GM12878 (cell line): ENCODE measurements around the gene SLC5A10. TPM values are rescaled to one million over a fixed set of nuclear protein-coding genes. Genes with fewer than 3 reads are reported as not detected.

ENCODE experiments used
- ATAC-seq: fragments of 200-7000 bp; cut with Tn5 transposase; 3 replicates; pipeline ENCODE4 v1.9.1; 2020; ENCODE audit warnings: mild to moderate bottlenecking, moderate library complexity
- BruUV-seq: library from RNA; stranded (reverse); fragments of 400-500 nt; replicated peaks from 2 replicates; lab custom pipeline; 2021; lab: Mats Ljungman, UMichigan
- CTCF ChIA-PET: fragments of 300-600 bp; sonication (Branson Sonifier 250); formaldehyde crosslinking; extraction: SDS; loops from one replicate; lab custom pipeline; 2021; ENCODE audit warnings: inconsistent platforms; lab: Yijun Ruan, JAX
- POLR2A ChIA-PET: fragments of 350-600 bp; formaldehyde crosslinking; extraction: SDS; loops from one replicate; lab custom pipeline; 2021; ENCODE audit warnings: inconsistent platforms; lab: Charles Lee
- RAD21 ChIA-PET: fragments of 300-600 bp; sonication (Branson Sonifier 250); formaldehyde crosslinking; loops from one replicate; lab custom pipeline; 2023; ENCODE audit warnings: antibody characterized with exemption; ENCODE audit not compliant: unreplicated experiment; lab: Charles Lee
- SMC1A ChIA-PET: fragments of 300-600 bp; sonication (Branson Sonifier 250); formaldehyde crosslinking; loops from one replicate; lab custom pipeline; 2023; ENCODE audit not compliant: unreplicated experiment, uncharacterized antibody; lab: Charles Lee
- DNase-seq: peaks from one replicate; pipeline ENCODE4 v3.0.0-alpha.2; 2011; ENCODE audit warnings: low read depth, low spot score
- FAIRE-seq: peaks from 3 replicates; lab custom pipeline; 2011; peaks lifted over from hg19 to GRCh38; lab: Jason Lieb, UNC
- H2AFZ ChIP-seq: 2 replicates; pipeline ENCODE4 v1.6.0; 2011; ENCODE audit warnings: low read depth, low read length, control low read depth; ENCODE audit not compliant: control insufficient read depth
- H3K27ac ChIP-seq: 2 replicates; pipeline ENCODE4 v1.5.1; 2011; ENCODE audit warnings: control low read depth; ENCODE audit not compliant: control insufficient read depth, insufficient read depth
- H3K27me3 ChIP-seq, 2 experiments: replicated peaks in 1 of 2; 2 replicates each; pipeline versions ENCODE4 v1.6.0 to v1.6.1; 2011; ENCODE audit warnings: low read length in 1 of 2; ENCODE audit not compliant: control insufficient read depth in 2 of 2, insufficient read depth in 2 of 2
- H3K36me3 ChIP-seq, 2 experiments: 2 replicates each; pipeline ENCODE4 v1.5.1; 2011; ENCODE audit warnings: low read length in 1 of 2; ENCODE audit not compliant: control insufficient read depth in 2 of 2, insufficient read depth in 2 of 2
- H3K4me1 ChIP-seq: 2 replicates; pipeline ENCODE4 v1.6.1; 2011; ENCODE audit warnings: mild to moderate bottlenecking, low read length, moderate library complexity, mixed read lengths; ENCODE audit not compliant: control insufficient read depth, insufficient read depth
- H3K4me2 ChIP-seq: 2 replicates; pipeline ENCODE4 v1.6.0; 2011; ENCODE audit warnings: control low read depth; ENCODE audit not compliant: control insufficient read depth, insufficient read depth
- H3K4me3 ChIP-seq: fragments of 200-600 bp; sonication (generic); 2 replicates; pipeline ENCODE4 v1.5.1; 2016
- H3K79me2 ChIP-seq: 2 replicates; pipeline ENCODE4 v1.6.0; 2011; ENCODE audit warnings: low read length; ENCODE audit not compliant: control insufficient read depth, insufficient read depth
- H3K9ac ChIP-seq: 2 replicates; pipeline ENCODE4 v1.8.0; 2011; ENCODE audit warnings: low read length, control low read depth, mixed read lengths; ENCODE audit not compliant: control insufficient read depth, insufficient read depth
- H3K9me3 ChIP-seq: replicated peaks from 3 replicates; pipeline ENCODE4 v1.5.1; 2011; ENCODE audit warnings: mild to moderate bottlenecking, low read length; ENCODE audit not compliant: control insufficient read depth, insufficient read depth
- H4K20me1 ChIP-seq: 2 replicates; pipeline ENCODE4 v1.6.0; 2011; ENCODE audit not compliant: control insufficient read depth, insufficient read depth
- ATF7 ChIP-seq: fragments of 450-650 bp; IDR thresholded peaks from 2 replicates; pipeline ENCODE4 v1.6.1; 2016; ENCODE audit warnings: low read depth, mild to moderate bottlenecking
- CBFB ChIP-seq: IDR thresholded peaks from 2 replicates; pipeline ENCODE4 v1.6.1; 2016; ENCODE audit warnings: antibody characterized with exemption, low read depth
- MEF2A ChIP-seq: IDR thresholded peaks from 2 replicates; pipeline ENCODE4 v1.6.1; 2011; ENCODE audit warnings: low read depth, mild to moderate bottlenecking, low read length, moderate library complexity; ENCODE audit not compliant: insufficient read depth
- MEF2B ChIP-seq: fragments of 450-650 bp; IDR thresholded peaks from 2 replicates; pipeline ENCODE4 v1.6.1; 2018; ENCODE audit warnings: mild to moderate bottlenecking, moderate library complexity; ENCODE audit not compliant: partially characterized antibody, poor library complexity, severe bottlenecking
- PKNOX1 ChIP-seq: fragments of 450-650 bp; IDR thresholded peaks from 2 replicates; pipeline ENCODE4 v1.6.1; 2016; ENCODE audit warnings: mild to moderate bottlenecking
- POLR2A ChIP-seq: IDR thresholded peaks from 2 replicates; pipeline ENCODE4 v1.6.1; 2011; ENCODE audit warnings: low read depth, mild to moderate bottlenecking, low read length
- RUNX3 ChIP-seq: IDR thresholded peaks from 2 replicates; pipeline ENCODE4 v1.6.1; 2012; ENCODE audit warnings: low read length, inconsistent platforms
- SMAD1 ChIP-seq: fragments of 450-650 bp; IDR thresholded peaks from 2 replicates; pipeline ENCODE4 v1.6.1; 2018; ENCODE audit warnings: mild to moderate bottlenecking, low read depth; ENCODE audit not compliant: partially characterized antibody
- SUZ12 ChIP-seq: fragments of 200-600 bp; sonication (generic); IDR thresholded peaks from one replicate; pipeline ENCODE4 v1.6.1; 2018; ENCODE audit warnings: antibody characterized with exemption, mild to moderate bottlenecking; ENCODE audit not compliant: unreplicated experiment
- WGBS: methylation state at CpG from one replicate; pipeline ENCODE4 v1.1.6; 2016; ENCODE audit warnings: low lambda C conversion rate; ENCODE audit not compliant: insufficient replicate concordance, insufficient coverage; ENCODE audit errors: missing lambda C conversion rate; 5-methylcytosine and 5-hydroxymethylcytosine counted together
- in situ Hi-C: fragments of 300-500 bp; cut with MboI; formaldehyde crosslinking; loops from 9 replicates; pipeline ENCODE4 v1.14.3; 2018; ENCODE audit warnings: mixed read lengths
- intact Hi-C: fragments of 100-400 bp; cut with micrococcal nuclease; formaldehyde crosslinking; loops from one replicate; pipeline ENCODE4 v1.14.2; 2022; ENCODE audit not compliant: unreplicated experiment
- polyA plus RNA-seq, 11 experiments: library from polyadenylated mRNA; depleted of rRNA in 4 of 11; unstranded in 6 of 11; stranded (reverse) in 5 of 11; fragments of >200 nt; fragmentation: Nextera tagmentation in 4 of 11; fragmentation: Illumina TruSeq in 1 of 11; extraction: Ambion mirVana in 4 of 11; extraction: Trizol in 1 of 11; gene quantifications; 1 replicate in 1 of 11; 2 replicates in 10 of 11; pipeline versions ENCODE4 v1.2.1 to v1.2.3, GENCODE V29; 2011 to 2016; ENCODE audit warnings: inconsistent platforms in 2 of 11, missing spikeins in 2 of 11, low read depth in 1 of 11
- total RNA-seq, 4 experiments: library from RNA; depleted of rRNA in 3 of 4; stranded (reverse); fragments of >200 nt in 3 of 4; fragmentation: Illumina TruSeq in 1 of 4; extraction: Trizol in 1 of 4; gene quantifications; 2 replicates each; pipeline versions ENCODE4 v1.2.1 to v1.2.3, GENCODE V29; 2013 to 2021

Gene SLC5A10
- total and polyA plus RNA-seq, 10 of the 15 experiments (the other 5 are each of a cell fraction or from before 2014, with no cell fraction given): under 0.01 to 0.18 (median 0.07) TPM; not detected in 4

GRCh38 chr17:19022747-19023146, 70.8 kb downstream of the SLC5A10 start:
- in situ Hi-C loops (no loop called here), intact Hi-C loops (no loop called here)
- WGBS: 57% methylated on average over 6 of the region's 6 CpGs
- no peak overlapping the region for H3K4me3 ChIP-seq
- H4K20me1 ChIP-seq: no peaks in the 10 kb centered on the region
- RAD21 ChIA-PET: interaction anchor here (0.8 to 1.1 kb wide), 2 partner anchors 62 to 98 kb away, joined by 3 to 5 read pairs; no protein-coding TSS in a partner anchor
- FAIRE-seq (no peak), DNase-seq (no peak), ATAC-seq (no peak)
- POLR2A ChIA-PET: no interaction called here
- peaks cover 0 to 15% of the 10 kb centered on the region in 2 experiments; a peak in 3 of 4 replicates for H3K36me3 ChIP-seq
- no peak overlapping the region for H2AFZ ChIP-seq
- no peak overlapping the region for H3K27ac ChIP-seq
- no peak overlapping the region for H3K9ac ChIP-seq
- no peaks in the 10 kb centered on the region for H3K4me1 ChIP-seq
- H3K4me2 ChIP-seq: no peak overlapping the region
- no peaks in the 10 kb centered on the region for H3K27me3 ChIP-seq
- no TSS peak for BruUV-seq
- CTCF ChIA-PET: interaction anchor here (1.1 to 1.2 kb wide), 2 partner anchors 62 to 397 kb away, joined by 3 to 4 read pairs; no protein-coding TSS in a partner anchor
- no peak for TF ChIP-seq RUNX3
- 0 out of 2 replicates have a peak, but pooled peaks have one; percentile 55 for TF ChIP-seq POLR2A
- peak; percentile 15 for TF ChIP-seq MEF2B
- TF ChIP-seq SUZ12: no peak
- SMC1A ChIA-PET: interaction anchor here (1.4 kb wide), 1 partner anchor 62 kb away, joined by 3 read pairs; no protein-coding TSS in a partner anchor
- H3K9me3 ChIP-seq: no peaks in the 10 kb centered on the region
- no peaks in the 10 kb centered on the region for H3K79me2 ChIP-seq

GRCh38 chr17:19023209-19023999, 71.4 kb downstream of the SLC5A10 start:
- ChIA-PET SMC1A (interaction anchor here (1.4 kb wide), 1 partner anchor 63 kb away, joined by 3 read pairs; no protein-coding TSS in a partner anchor), CTCF (interaction anchor here (1.1 to 1.9 kb wide), 3 partner anchors 62 to 398 kb away, joined by 3 to 5 read pairs (median 4); no protein-coding TSS in a partner anchor), POLR2A (no interaction called here), RAD21 (interaction anchor here (1.1 to 1.4 kb wide), 2 partner anchors 62 to 65 kb away, joined by 4 to 5 read pairs; no protein-coding TSS in a partner anchor)
- no peak for DNase-seq
- intact Hi-C loops (no loop called here), in situ Hi-C loops (no loop called here)
- Histone ChIP-seq H3K36me3 (peaks cover 0 to 15% of the 10 kb centered on the region in 2 experiments; a peak in 3 of 4 replicates), H3K27ac (no peak overlapping the region), H3K4me1 (no peaks in the 10 kb centered on the region), H3K79me2 (no peaks in the 10 kb centered on the region), H3K27me3 (no peaks in the 10 kb centered on the region), H3K4me3 (no peak overlapping the region), H2AFZ (no peak overlapping the region), H3K4me2 (no peak overlapping the region), H4K20me1 (no peaks in the 10 kb centered on the region), H3K9ac (no peak overlapping the region), H3K9me3 (no peaks in the 10 kb centered on the region)
- BruUV-seq: no TSS peak
- no peak for ATAC-seq
- FAIRE-seq: no peak
- 91% methylated on average over 9 of the region's 9 CpGs for WGBS
- no peak for TF ChIP-seq ATF7
- TF ChIP-seq PKNOX1: no peak
- no peak for TF ChIP-seq CBFB
- no peak for TF ChIP-seq SMAD1
- TF ChIP-seq MEF2A: no peak
